Ascending aorta (tissue), 2 donors: Measurements from ENCODE around the gene MTARC2. TPM values are rescaled to one million over a fixed set of nuclear protein-coding genes. Genes with fewer than 3 reads are reported as not detected.

Experiments used
- DNase-seq, 2 donors: peaks; one replicate each; pipeline ENCODE4 v3.0.0-alpha.2; 2019; ENCODE audit warnings: low spot score in 2 of 2
- H3K27ac ChIP-seq, 2 donors: fragments of 200-600 bp; sonication (generic); one replicate each; pipeline ENCODE4 v1.5.1; 2016 to 2017; ENCODE audit warnings: mild to moderate bottlenecking in 1 of 2
- H3K27me3 ChIP-seq: fragments of 200-600 bp; sonication (generic); one replicate; pipeline ENCODE4 v1.5.1; 2017
- H3K36me3 ChIP-seq, 2 donors: fragments of 200-600 bp; sonication (generic); one replicate each; pipeline ENCODE4 v1.5.1; 2016
- H3K4me1 ChIP-seq, 2 donors: fragments of 200-600 bp; sonication (generic); one replicate each; pipeline ENCODE4 v1.5.1; 2016 to 2017; ENCODE audit warnings: mild to moderate bottlenecking in 1 of 2
- H3K4me3 ChIP-seq, 2 donors: fragments of 200-600 bp; sonication (generic); one replicate each; pipeline ENCODE4 v1.5.1; 2016 to 2017; ENCODE audit warnings: mild to moderate bottlenecking in 1 of 2
- H3K9me3 ChIP-seq, 2 donors: fragments of 200-600 bp; sonication (generic); one replicate each; pipeline ENCODE4 v1.5.1; 2016
- intact Hi-C: fragments of 100-400 bp; cut with DNase I; formaldehyde crosslinking; loops from one replicate; pipeline ENCODE4 v1.15.1; 2023
- total RNA-seq: library from RNA; depleted of rRNA; stranded (reverse); fragments of >200 nt; gene quantifications from one replicate; pipeline ENCODE4 v1.1.0, GENCODE V29; 2016
- TF ChIP-seq, protein P1 (sequence below), 3 experiments: fragments of 200-600 bp in 2 of 3; fragments of 450-650 bp in 1 of 3; sonication (generic) in 2 of 3; IDR thresholded peaks; one replicate each; pipeline ENCODE4 v1.5.1; 2016 to 2019; ENCODE audit warnings: antibody characterized with exemption in 3 of 3, mild to moderate bottlenecking in 1 of 3, moderate library complexity in 1 of 3

Gene MTARC2
- total RNA-seq, 1 donor from 2014 or later, result 23.7 TPM

DNA sequence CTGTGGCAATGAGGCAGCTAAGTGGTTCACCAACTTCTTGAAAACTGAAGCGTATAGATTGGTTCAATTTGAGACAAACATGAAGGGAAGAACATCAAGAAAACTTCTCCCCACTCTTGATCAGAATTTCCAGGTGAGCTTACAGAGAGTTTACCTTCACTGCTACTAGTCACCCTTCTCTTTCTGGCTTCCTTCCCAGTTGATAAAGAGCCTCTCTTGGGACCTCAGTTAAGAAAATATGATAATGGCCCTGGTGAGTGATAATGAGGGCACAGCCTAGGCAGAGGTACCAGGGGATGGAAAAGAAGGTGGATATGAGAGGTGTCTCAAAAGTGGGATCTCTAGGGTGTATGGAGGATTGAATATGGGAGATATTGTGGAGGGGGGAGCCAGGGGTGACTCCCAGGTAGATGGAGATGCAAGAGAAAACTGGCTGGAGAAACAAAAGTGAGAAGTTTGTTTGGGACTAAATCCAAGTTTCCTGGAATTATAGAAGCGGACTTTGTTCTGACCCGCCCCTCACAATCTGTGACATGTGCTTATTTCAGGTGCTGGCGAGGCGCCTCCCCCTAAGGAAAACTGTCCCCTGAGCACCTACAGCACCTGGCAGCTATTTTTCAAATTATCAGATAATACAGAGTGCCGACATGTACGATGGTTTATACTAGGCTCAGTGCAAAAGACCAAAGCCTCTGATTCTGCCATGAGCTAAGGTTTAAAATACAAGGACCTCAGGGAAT, 13.7 kb downstream of the MTARC2 start:
- Histone ChIP-seq H3K27me3 (no peaks in the 10 kb centered on the region), H3K27ac (no peak overlapping the region), H3K9me3 (no peaks in the 10 kb centered on the region), H3K4me3 (no peak overlapping the region), H3K36me3 (peaks cover 32 to 42% of the 10 kb centered on the region in 2 donors), H3K4me1 (no peaks in the 10 kb centered on the region)
- intact Hi-C loops, result no loop called here
- DNase-seq, result peak in 1 of 2 donors; percentile 22
- TF ChIP-seq, protein P1, sequence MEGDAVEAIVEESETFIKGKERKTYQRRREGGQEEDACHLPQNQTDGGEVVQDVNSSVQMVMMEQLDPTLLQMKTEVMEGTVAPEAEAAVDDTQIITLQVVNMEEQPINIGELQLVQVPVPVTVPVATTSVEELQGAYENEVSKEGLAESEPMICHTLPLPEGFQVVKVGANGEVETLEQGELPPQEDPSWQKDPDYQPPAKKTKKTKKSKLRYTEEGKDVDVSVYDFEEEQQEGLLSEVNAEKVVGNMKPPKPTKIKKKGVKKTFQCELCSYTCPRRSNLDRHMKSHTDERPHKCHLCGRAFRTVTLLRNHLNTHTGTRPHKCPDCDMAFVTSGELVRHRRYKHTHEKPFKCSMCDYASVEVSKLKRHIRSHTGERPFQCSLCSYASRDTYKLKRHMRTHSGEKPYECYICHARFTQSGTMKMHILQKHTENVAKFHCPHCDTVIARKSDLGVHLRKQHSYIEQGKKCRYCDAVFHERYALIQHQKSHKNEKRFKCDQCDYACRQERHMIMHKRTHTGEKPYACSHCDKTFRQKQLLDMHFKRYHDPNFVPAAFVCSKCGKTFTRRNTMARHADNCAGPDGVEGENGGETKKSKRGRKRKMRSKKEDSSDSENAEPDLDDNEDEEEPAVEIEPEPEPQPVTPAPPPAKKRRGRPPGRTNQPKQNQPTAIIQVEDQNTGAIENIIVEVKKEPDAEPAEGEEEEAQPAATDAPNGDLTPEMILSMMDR (IDR thresholded peaks at IDR 0.05), result no peak

- Histone ChIP-seq H3K36me3 (peaks cover 29 to 45% of the 10 kb centered on the region in 2 donors), H3K4me3 (no peak overlapping the region), H3K4me1 (no peaks in the 10 kb centered on the region), H3K9me3 (no peaks in the 10 kb centered on the region), H3K27me3 (no peaks in the 10 kb centered on the region), H3K27ac (no peak overlapping the region)
- intact Hi-C loops, result no loop called here
- peak in 1 of 2 donors; percentile 28 for DNase-seq
- TF ChIP-seq, protein P1 (IDR thresholded peaks at IDR 0.05), result no peak
Observed at GRCh38 chr1:220764757-220765156, 16.6 kb downstream of the MTARC2 start.

- no peaks in the 10 kb centered on the region for H3K4me1 ChIP-seq
Observed at GRCh38 chr1:220767312-220768125, 19.4 kb downstream of the MTARC2 start.

GRCh38 chr1:220768126-220768601, 20.0 kb downstream of the MTARC2 start:
- H3K27ac ChIP-seq, result no peak overlapping the region
- TF ChIP-seq, protein P1 (IDR thresholded peaks at IDR 0.05), result no peak
- intact Hi-C loops, result no loop called here

More at GRCh38 chr1:220767312-220768125, 19.4 kb downstream of the MTARC2 start:
- peak in 1 of 2 donors; percentile 62 for DNase-seq
- Histone ChIP-seq H3K27me3 (no peaks in the 10 kb centered on the region), H3K9me3 (no peaks in the 10 kb centered on the region), H3K36me3 (peaks cover 36 to 58% of the 10 kb centered on the region in 2 donors), H3K27ac (no peak overlapping the region), H3K4me3 (no peak overlapping the region)
- intact Hi-C loops, result no loop called here
- TF ChIP-seq, protein P1 (IDR thresholded peaks at IDR 0.05), result no peak

GRCh38 chr1:220769205-220769604, 21.1 kb downstream of the MTARC2 start:
- Histone ChIP-seq H3K4me3 (no peak overlapping the region), H3K4me1 (no peaks in the 10 kb centered on the region), H3K36me3 (peaks cover 29 to 49% of the 10 kb centered on the region in 2 donors), H3K9me3 (no peaks in the 10 kb centered on the region), H3K27ac (no peak overlapping the region), H3K27me3 (no peaks in the 10 kb centered on the region)
- TF ChIP-seq, protein P1 (IDR thresholded peaks at IDR 0.05), result no peak
- intact Hi-C loops, result no loop called here
- peak in 1 of 2 donors; percentile 62 for DNase-seq

More at GRCh38 chr1:220768126-220768601, 20.0 kb downstream of the MTARC2 start:
- Histone ChIP-seq H3K9me3 (no peaks in the 10 kb centered on the region), H3K27me3 (no peaks in the 10 kb centered on the region), H3K4me3 (no peak overlapping the region), H3K36me3 (peaks cover 30 to 51% of the 10 kb centered on the region in 2 donors), H3K4me1 (no peaks in the 10 kb centered on the region)
- peak in 1 of 2 donors; percentile 51 for DNase-seq
